ENCODE data around the gene UCN2. TPM values are rescaled to one million over a fixed set of nuclear protein-coding genes. Genes with fewer than 3 reads are reported as not detected.

The UCN2 gene
- total RNA-seq, 2 donors from 2014 or later, result not detected

GRCh38 chr3:48575366-48575765, 11.8 kb upstream of the UCN2 start:
- H3K27me3 Mint-ChIP-seq, result no peaks in the 10 kb centered on the region
- H3K9me3 Mint-ChIP-seq, result no peaks in the 10 kb centered on the region
- no peaks in the 10 kb centered on the region for H3K36me3 Mint-ChIP-seq
- H3K4me3 Mint-ChIP-seq, result no peak overlapping the region
- ATAC-seq (no peak), DNase-seq (ENCODE audit: low spot score) (no peak)
- H3K27ac Mint-ChIP-seq, result no peak overlapping the region
- no peaks in the 10 kb centered on the region for H3K4me1 Mint-ChIP-seq (ENCODE audit: low read depth in 2 of 2)

GRCh38 chr3:48573973-48574585, 10.5 kb upstream of the UCN2 start:
- no peaks in the 10 kb centered on the region for H3K9me3 Mint-ChIP-seq
- no peak overlapping the region for H3K4me3 Mint-ChIP-seq
- H3K36me3 Mint-ChIP-seq, result no peaks in the 10 kb centered on the region
- H3K27me3 Mint-ChIP-seq, result no peaks in the 10 kb centered on the region
- no peaks in the 10 kb centered on the region for H3K4me1 Mint-ChIP-seq (ENCODE audit: low read depth in 2 of 2)
- no peak overlapping the region for H3K27ac Mint-ChIP-seq
- DNase-seq (ENCODE audit: low spot score), result no peak
- ATAC-seq, result no peak

GRCh38 chr3:48572517-48572916, 8.9 kb upstream of the UCN2 start:
- Mint-ChIP-seq H3K9me3 (no peaks in the 10 kb centered on the region), H3K36me3 (no peaks in the 10 kb centered on the region), H3K27ac (no peak overlapping the region), H3K27me3 (no peaks in the 10 kb centered on the region), H3K4me1 (ENCODE audit: low read depth in 2 of 2) (no peaks in the 10 kb centered on the region), H3K4me3 (no peak overlapping the region)
- no peak for DNase-seq (ENCODE audit: low spot score)
- no peak for ATAC-seq

- no peak for DNase-seq (ENCODE audit: low spot score)
- no peak overlapping the region for H3K4me3 Mint-ChIP-seq
- H3K27ac Mint-ChIP-seq, result no peak overlapping the region
- no peaks in the 10 kb centered on the region for H3K27me3 Mint-ChIP-seq
- H3K9me3 Mint-ChIP-seq, result no peaks in the 10 kb centered on the region
- H3K36me3 Mint-ChIP-seq, result no peaks in the 10 kb centered on the region
- ATAC-seq, result no peak
- H3K4me1 Mint-ChIP-seq (ENCODE audit: low read depth in 2 of 2), result peaks cover 0 to 2% of the 10 kb centered on the region in 2 donors
Observed at GRCh38 chr3:48571938-48572337, 8.4 kb upstream of the UCN2 start.

DNA sequence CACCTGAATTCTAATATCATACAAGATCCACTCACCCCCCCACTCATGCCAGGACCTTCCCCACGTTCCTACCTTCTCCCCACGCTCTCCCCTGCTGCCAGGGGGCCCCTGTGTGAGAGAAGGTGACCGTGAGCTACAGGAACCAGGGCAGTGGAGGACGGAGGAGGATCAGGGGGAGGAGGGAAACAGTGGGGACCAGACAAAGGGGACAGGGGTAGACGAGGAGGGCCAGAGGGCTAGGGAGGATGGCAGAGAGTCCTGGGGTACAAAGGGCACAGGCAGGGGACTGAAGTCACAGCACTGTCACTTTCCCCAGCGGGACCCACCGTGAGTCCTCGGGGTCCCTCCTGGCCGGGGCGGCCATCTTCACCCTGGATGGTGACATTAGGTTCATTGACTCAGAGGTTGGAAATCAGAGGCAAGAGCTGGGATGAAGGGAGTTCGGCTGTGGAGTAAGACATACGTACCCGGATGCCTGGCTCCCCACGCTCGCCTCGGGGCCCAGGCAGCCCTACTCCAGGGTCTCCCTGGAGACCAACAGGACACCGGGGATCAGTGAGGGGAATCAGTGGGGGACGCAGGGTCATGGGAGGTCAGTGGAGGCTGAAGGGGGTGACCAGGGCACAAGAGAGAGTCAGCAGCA, 6.3 kb upstream of the UCN2 start:
- no peak overlapping the region for H3K27ac Mint-ChIP-seq
- H3K4me3 Mint-ChIP-seq, result no peak overlapping the region
- H3K27me3 Mint-ChIP-seq, result no peaks in the 10 kb centered on the region
- ATAC-seq (no peak), DNase-seq (ENCODE audit: low spot score) (no peak)
- H3K9me3 Mint-ChIP-seq, result no peaks in the 10 kb centered on the region
- H3K4me1 Mint-ChIP-seq (ENCODE audit: low read depth in 2 of 2), result peaks cover 10% of the 10 kb centered on the region in 2 donors
- H3K36me3 Mint-ChIP-seq, result no peaks in the 10 kb centered on the region

GRCh38 chr3:48569400-48569799, 5.8 kb upstream of the UCN2 start:
- Mint-ChIP-seq H3K36me3 (no peaks in the 10 kb centered on the region), H3K27me3 (no peaks in the 10 kb centered on the region), H3K9me3 (no peaks in the 10 kb centered on the region), H3K4me3 (no peak overlapping the region), H3K4me1 (ENCODE audit: low read depth in 2 of 2) (peaks cover 10% of the 10 kb centered on the region in 2 donors), H3K27ac (no peak overlapping the region)
- no peak for DNase-seq (ENCODE audit: low spot score)
- no peak for ATAC-seq

DNA sequence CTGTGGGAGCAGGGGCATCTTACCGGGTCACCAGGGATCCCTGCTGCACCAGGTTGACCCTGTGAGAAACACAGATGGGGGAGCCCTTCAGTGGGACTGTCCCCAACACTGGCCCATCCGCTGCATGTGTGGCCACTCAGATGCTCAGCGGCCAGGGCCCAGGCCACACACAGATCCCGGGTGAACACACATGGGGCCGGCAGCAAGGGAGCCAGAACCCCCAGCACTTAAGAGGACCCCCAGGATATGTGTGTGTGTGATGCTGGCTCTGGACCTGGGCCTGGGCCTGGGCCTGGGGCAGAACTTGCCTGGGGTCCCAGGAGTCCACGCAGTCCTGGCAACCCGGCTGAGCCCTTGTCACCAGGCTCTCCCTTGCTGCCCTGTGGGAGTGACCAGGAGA, 4.9 kb upstream of the UCN2 start:
- peaks cover 17 to 18% of the 10 kb centered on the region in 2 donors for H3K4me1 Mint-ChIP-seq (ENCODE audit: low read depth in 2 of 2)
- no peaks in the 10 kb centered on the region for H3K36me3 Mint-ChIP-seq
- no peak overlapping the region for H3K4me3 Mint-ChIP-seq
- ATAC-seq, result no peak
- DNase-seq (ENCODE audit: low spot score), result no peak
- H3K9me3 Mint-ChIP-seq, result no peaks in the 10 kb centered on the region
- H3K27me3 Mint-ChIP-seq, result no peaks in the 10 kb centered on the region
- no peak overlapping the region for H3K27ac Mint-ChIP-seq

- no peak overlapping the region for H3K27ac Mint-ChIP-seq
- peaks cover 24 to 26% of the 10 kb centered on the region in 2 donors for H3K4me1 Mint-ChIP-seq (ENCODE audit: low read depth in 2 of 2)
- no peaks in the 10 kb centered on the region for H3K36me3 Mint-ChIP-seq
Observed at GRCh38 chr3:48567500-48567899, 3.9 kb upstream of the UCN2 start.

GRCh38 chr3:48567090-48567489, 3.5 kb upstream of the UCN2 start:
- ATAC-seq (no peak), DNase-seq (ENCODE audit: low spot score) (no peak)
- H3K9me3 Mint-ChIP-seq, result no peaks in the 10 kb centered on the region
- no peak overlapping the region for H3K27ac Mint-ChIP-seq
- no peak overlapping the region for H3K4me3 Mint-ChIP-seq
- H3K36me3 Mint-ChIP-seq, result no peaks in the 10 kb centered on the region
- no peaks in the 10 kb centered on the region for H3K27me3 Mint-ChIP-seq
- H3K4me1 Mint-ChIP-seq (ENCODE audit: low read depth in 2 of 2), result peaks cover 24 to 26% of the 10 kb centered on the region in 2 donors

More at GRCh38 chr3:48567500-48567899, 3.9 kb upstream of the UCN2 start:
- H3K27me3 Mint-ChIP-seq, result no peaks in the 10 kb centered on the region
- ATAC-seq (no peak), DNase-seq (ENCODE audit: low spot score) (no peak)
- H3K4me3 Mint-ChIP-seq, result no peak overlapping the region
- H3K9me3 Mint-ChIP-seq, result no peaks in the 10 kb centered on the region

DNA sequence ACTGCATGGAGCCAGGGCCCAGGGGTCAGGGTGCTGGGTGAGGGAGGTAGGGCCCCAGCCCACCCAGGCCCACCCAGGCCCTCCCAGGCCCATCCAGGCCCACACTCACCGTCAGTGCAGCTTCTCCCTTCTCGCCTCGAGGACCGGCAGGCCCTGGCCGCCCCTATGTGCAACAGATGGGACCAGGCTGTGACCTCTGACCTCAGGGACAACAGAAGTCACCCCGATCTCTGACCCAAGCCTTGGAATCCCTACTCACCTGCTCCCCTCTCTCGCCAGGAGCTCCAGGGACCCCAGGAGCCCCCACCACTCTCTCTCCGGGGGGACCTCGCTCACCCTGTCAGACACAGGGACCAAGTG, 2.8 kb upstream of the UCN2 start:
- H3K27ac Mint-ChIP-seq, result no peak overlapping the region
- no peak for DNase-seq (ENCODE audit: low spot score)
- H3K4me1 Mint-ChIP-seq (ENCODE audit: low read depth in 2 of 2), result peaks cover 24 to 26% of the 10 kb centered on the region in 2 donors
- H3K9me3 Mint-ChIP-seq, result no peaks in the 10 kb centered on the region
- H3K27me3 Mint-ChIP-seq, result no peaks in the 10 kb centered on the region
- H3K4me3 Mint-ChIP-seq, result no peak overlapping the region
- ATAC-seq, result no peak
- H3K36me3 Mint-ChIP-seq, result no peaks in the 10 kb centered on the region

- Mint-ChIP-seq H3K36me3 (no peaks in the 10 kb centered on the region), H3K9me3 (no peaks in the 10 kb centered on the region), H3K27me3 (no peaks in the 10 kb centered on the region), H3K4me3 (no peak overlapping the region), H3K27ac (peak overlapping the region; percentile 4 to 20), H3K4me1 (ENCODE audit: low read depth in 2 of 2) (peaks cover 24 to 26% of the 10 kb centered on the region in 2 donors)
- ATAC-seq (peak in 1 of 2 donors; percentile 48), DNase-seq (ENCODE audit: low spot score) (no peak)
Observed at GRCh38 chr3:48565591-48566400, 2.2 kb upstream of the UCN2 start.

- H3K36me3 Mint-ChIP-seq, result no peaks in the 10 kb centered on the region
- H3K4me3 Mint-ChIP-seq, result no peak overlapping the region
- peak overlapping the region; percentile 4 to 20 for H3K27ac Mint-ChIP-seq
- no peaks in the 10 kb centered on the region for H3K9me3 Mint-ChIP-seq
- ATAC-seq, result no peak
- DNase-seq (ENCODE audit: low spot score), result no peak
- no peaks in the 10 kb centered on the region for H3K27me3 Mint-ChIP-seq
- H3K4me1 Mint-ChIP-seq (ENCODE audit: low read depth in 2 of 2), result peaks cover 27 to 29% of the 10 kb centered on the region in 2 donors
Observed at GRCh38 chr3:48565186-48565585, 1.6 kb upstream of the UCN2 start.

- ATAC-seq, result no peak
- H3K36me3 Mint-ChIP-seq, result no peaks in the 10 kb centered on the region
- H3K27ac Mint-ChIP-seq, result peak overlapping the region in 1 of 2 donors; percentile 90
- H3K4me3 Mint-ChIP-seq, result no peak overlapping the region
- no peaks in the 10 kb centered on the region for H3K27me3 Mint-ChIP-seq
- H3K4me1 Mint-ChIP-seq (ENCODE audit: low read depth in 2 of 2), result peaks cover 29 to 32% of the 10 kb centered on the region in 2 donors
- no peaks in the 10 kb centered on the region for H3K9me3 Mint-ChIP-seq
- DNase-seq (ENCODE audit: low spot score), result no peak
Observed at GRCh38 chr3:48564667-48565066, 1.1 kb upstream of the UCN2 start.

- ATAC-seq, result peak; percentile 87 to 90
- Mint-ChIP-seq H3K27ac (peak overlapping the region; percentile 90 to 93), H3K9me3 (no peaks in the 10 kb centered on the region), H3K36me3 (no peaks in the 10 kb centered on the region), H3K4me3 (peak overlapping the region; percentile 67), H3K4me1 (ENCODE audit: low read depth in 2 of 2) (peaks cover 30 to 36% of the 10 kb centered on the region in 2 donors), H3K27me3 (no peaks in the 10 kb centered on the region)
- DNase-seq (ENCODE audit: low spot score), result peak; percentile 88
Observed at GRCh38 chr3:48564022-48564421, 441 bp upstream of the UCN2 start.
